Pancreas (tissue), 10 donors: ENCODE measurements around the gene RAB11B. TPM values are rescaled to one million over a fixed set of nuclear protein-coding genes. Genes with fewer than 3 reads are reported as not detected.

ENCODE experiments used
- ATAC-seq, 4 donors: fragments of 200-7000 bp; cut with Tn5 transposase; one replicate each; pipeline versions ENCODE4 v1.8.0 to v1.9.1; 2020; ENCODE audit warnings: mild to moderate bottlenecking in 4 of 4, moderate library complexity in 4 of 4
- DNase-seq, 6 donors: peaks; one replicate each; pipeline ENCODE4 v3.0.0-alpha.2; 2020
- FAIRE-seq: peaks from 2 replicates; lab custom pipeline; 2012; peaks lifted over from hg19 to GRCh38; lab: Jason Lieb, UNC
- H3K27ac ChIP-seq, 4 donors: fragments of 200-600 bp; sonication (generic); 1 replicate in 3 of 4; 2 replicates in 1 of 4; pipeline versions ENCODE4 v1.5.0 to v1.8.0; 2020
- H3K27me3 ChIP-seq, 4 donors: fragments of 200-600 bp; one replicate each; pipeline ENCODE4 v1.8.0; 2021
- H3K36me3 ChIP-seq, 3 donors: fragments of 200-600 bp; sonication (generic) in 1 of 3; one replicate each; pipeline versions ENCODE4 v1.5.0 to v1.8.0; 2020 to 2021
- H3K4me1 ChIP-seq, 3 donors: fragments of 200-600 bp; one replicate each; pipeline ENCODE4 v1.8.0; 2021
- H3K4me3 ChIP-seq, 4 donors: fragments of 200-600 bp; sonication (generic) in 2 of 4; one replicate each; pipeline versions ENCODE4 v1.5.0 to v1.8.0; 2020 to 2021
- H3K9me3 ChIP-seq, 4 donors: fragments of 200-600 bp; one replicate each; pipeline ENCODE4 v1.8.0; 2021
- CTCF ChIP-seq, 4 donors: fragments of 200-600 bp; sonication (generic) in 3 of 4; IDR thresholded peaks; one replicate each; pipeline versions ENCODE4 v1.5.0 to v1.8.0; 2021; ENCODE audit warnings: antibody characterized with exemption in 4 of 4
- WGBS, 2 donors: extraction: QIAGEN DNeasy Blood & Tissue Kit; methylation state at CpG; one replicate each; pipeline ENCODE4 v1.1.7; 2013; 5-methylcytosine and 5-hydroxymethylcytosine counted together
- intact Hi-C, 3 donors: fragments of 100-400 bp; cut with DNase I; formaldehyde crosslinking; loops; one replicate each; pipeline versions ENCODE4 v1.11.1 to v1.14.2; 2022
- polyA plus RNA-seq, 2 donors: library from polyadenylated mRNA; stranded (reverse); fragments of 200-250 nt; gene quantifications; one replicate each; pipeline ENCODE4 v1.2.3, GENCODE V29; 2013
- total RNA-seq, 6 donors: library from RNA; stranded (reverse); fragmentation: NEBNext Ultra II Directional in 4 of 6; extraction: Animal tissue kit (Norgen Biotek cat#: 25700) in 4 of 6; gene quantifications; one replicate each; pipeline versions ENCODE4 v1.2.1 to v1.2.4, GENCODE V29; 2021 to 2023
- donor health status: healthy with polysubstance abuse.
- donor health status: DM: no; HTN: no; CAD: no; lungs with moderate emphysema.
- donor health status: DM: no; HTN: no; CAD: no.
- donor health status: control.
- donor health status: control.
- donor health status: Bipolar disorder and iron deficiency.
- donor health status: DM: yes; HTN: yes; CAD: no.
- donor health status: DM: no; HTN: no; CAD: no.
- donor health status: DM: no; HTN: no; CAD: no.
- donor health status: DM: yes; HTN: yes; CAD: no.

RAB11B gene
- total and polyA plus RNA-seq, 8 donors, result 52.1 to 107 (median 60.5) TPM

DNA sequence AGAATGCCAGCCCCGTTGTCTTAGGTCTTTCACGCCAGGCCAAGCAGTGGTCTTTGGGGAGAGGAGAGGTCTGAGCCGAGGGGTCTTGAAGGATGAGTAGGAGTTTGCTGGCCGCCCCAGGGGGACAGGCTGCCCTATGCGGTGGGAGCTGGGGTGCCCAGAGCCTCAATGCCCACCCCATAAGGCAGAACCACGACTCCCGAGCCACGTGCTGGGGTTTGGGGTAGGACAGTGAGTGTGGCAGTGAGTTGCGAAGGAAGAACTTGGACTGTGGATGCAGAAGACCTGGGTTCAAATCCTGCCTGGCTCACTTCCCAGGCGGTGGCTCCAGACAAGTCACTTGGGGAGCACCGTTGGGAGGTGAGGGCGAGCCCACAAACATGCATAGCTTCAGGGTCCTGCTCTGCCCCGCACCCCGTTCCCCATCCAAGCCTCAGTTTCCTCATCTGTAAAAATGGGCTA is 5.5 kb downstream of the RAB11B start:
- Histone ChIP-seq H3K36me3 (peaks cover 0 to 7% (median 0%) of the 10 kb centered on the region in 3 donors), H3K9me3 (no peaks in the 10 kb centered on the region), H3K4me1 (peaks cover 39 to 51% (median 41%) of the 10 kb centered on the region in 3 donors), H3K27me3 (no peaks in the 10 kb centered on the region), H3K4me3 (no peak overlapping the region), H3K27ac (no peak overlapping the region)
- DNase-seq (peak in 2 of 6 donors; percentile 52 to 63), ATAC-seq (no peak), FAIRE-seq (no peak)
- no peak for TF ChIP-seq CTCF (IDR thresholded peaks at IDR 0.05)
- WGBS, 2 donors, result 88 to 90% methylated on average over 14 of the region's 14 CpGs
- intact Hi-C loops, result no loop called here

DNA sequence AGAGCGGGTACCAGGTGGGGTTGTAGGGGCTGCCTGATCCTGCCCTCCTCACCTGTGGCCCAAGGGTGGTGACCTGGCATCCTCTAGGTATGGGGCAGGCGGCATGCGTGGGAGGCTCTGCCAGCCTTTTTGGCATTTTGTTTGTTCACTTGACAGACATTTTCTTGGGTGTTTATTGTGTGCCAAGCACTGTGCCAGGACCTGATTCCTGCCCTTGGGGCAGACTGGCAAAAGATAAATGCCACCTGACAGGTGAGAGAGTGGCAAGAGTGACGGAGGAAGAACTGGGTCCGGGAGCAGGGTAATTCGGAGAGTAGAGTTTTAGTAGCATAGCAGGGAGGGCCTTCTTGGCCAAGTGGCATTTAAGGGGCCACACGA is 6.0 kb downstream of the RAB11B start:
- H3K27ac ChIP-seq, result no peak overlapping the region
- 45 to 58% methylated on average over 7 of the region's 7 CpGs for WGBS, 2 donors
- FAIRE-seq (no peak), DNase-seq (peak in 2 of 6 donors; percentile 39 to 44), ATAC-seq (no peak)
- intact Hi-C loops, result no loop called here
- peaks cover 36 to 49% (median 40%) of the 10 kb centered on the region in 3 donors for H3K4me1 ChIP-seq
- H3K9me3 ChIP-seq, result no peaks in the 10 kb centered on the region
- no peak overlapping the region for H3K4me3 ChIP-seq
- H3K27me3 ChIP-seq, result no peaks in the 10 kb centered on the region
- TF ChIP-seq CTCF (IDR thresholded peaks at IDR 0.05), result no peak
- peaks cover 0 to 10% (median 0%) of the 10 kb centered on the region in 3 donors for H3K36me3 ChIP-seq

GRCh38 chr19:8396563-8397203 is 6.5 kb downstream of the RAB11B start:
- Histone ChIP-seq H3K27ac (peak overlapping the region in 1 of 4 donors; percentile 16), H3K4me1 (peaks cover 31 to 44% (median 35%) of the 10 kb centered on the region in 3 donors), H3K36me3 (peaks cover 0 to 12% (median 0%) of the 10 kb centered on the region in 3 donors), H3K4me3 (no peak overlapping the region), H3K27me3 (no peaks in the 10 kb centered on the region), H3K9me3 (no peaks in the 10 kb centered on the region)
- FAIRE-seq, result no peak
- peak; percentile 62 to 79 (median 67) for DNase-seq
- TF ChIP-seq CTCF (IDR thresholded peaks at IDR 0.05), result peak in 3 of 4 donors; percentile 19 to 38 (median 32)
- intact Hi-C loops, result no loop called here
- ATAC-seq, result peak; percentile 11 to 51 (median 42)
- 45 to 52% methylated on average over 22 of the region's 22 CpGs for WGBS, 2 donors

DNA sequence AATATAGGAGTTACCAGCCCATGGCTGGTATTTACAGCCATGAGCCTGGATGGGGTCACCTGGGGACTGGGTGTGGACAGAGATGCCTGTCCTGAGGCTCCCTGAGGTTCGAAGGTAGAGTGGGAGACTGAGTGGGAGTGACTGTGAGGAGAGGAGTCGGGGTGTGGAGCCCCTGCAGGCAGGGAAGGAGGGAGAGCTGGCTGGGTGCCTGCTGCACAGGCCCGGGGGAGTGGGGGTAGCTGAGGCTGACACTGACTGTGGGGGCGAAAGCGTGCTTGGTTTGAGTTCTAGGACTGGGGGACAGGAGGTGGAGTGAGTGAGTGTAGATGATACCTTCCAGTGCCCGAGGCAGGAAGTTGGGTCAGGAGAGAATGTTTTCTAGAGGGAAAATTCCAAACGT is 7.1 kb downstream of the RAB11B start:
- DNase-seq (peak in 1 of 6 donors; percentile 73), ATAC-seq (no peak), FAIRE-seq (no peak)
- no peak for TF ChIP-seq CTCF (IDR thresholded peaks at IDR 0.05)
- Histone ChIP-seq H3K36me3 (peaks cover 0 to 18% (median 4%) of the 10 kb centered on the region in 3 donors), H3K9me3 (no peaks in the 10 kb centered on the region), H3K27me3 (no peaks in the 10 kb centered on the region), H3K4me3 (no peak overlapping the region), H3K27ac (peak overlapping the region in 2 of 4 donors; percentile 7 to 16), H3K4me1 (peaks cover 25 to 39% (median 30%) of the 10 kb centered on the region in 3 donors)
- WGBS, 2 donors, result 48 to 61% methylated on average over 7 of the region's 7 CpGs
- intact Hi-C loops, result no loop called here
